HL-60/S4 (cell line): Measurements from ENCODE around the gene HSD17B8.
"Not testable (repeated sequence)": the region's sequence is repeated elsewhere in the genome, so short reads cannot be mapped to it uniquely, and the experiment has no call there.

Experiments used
- in situ Hi-C: fragments of 300-500 bp; cut with MboI; formaldehyde crosslinking; loops from 2 replicates; pipeline ENCODE4 v1.14.3; 2022; ENCODE audit warnings: low sequenced_read_pairs

Gene HSD17B8

DNA sequence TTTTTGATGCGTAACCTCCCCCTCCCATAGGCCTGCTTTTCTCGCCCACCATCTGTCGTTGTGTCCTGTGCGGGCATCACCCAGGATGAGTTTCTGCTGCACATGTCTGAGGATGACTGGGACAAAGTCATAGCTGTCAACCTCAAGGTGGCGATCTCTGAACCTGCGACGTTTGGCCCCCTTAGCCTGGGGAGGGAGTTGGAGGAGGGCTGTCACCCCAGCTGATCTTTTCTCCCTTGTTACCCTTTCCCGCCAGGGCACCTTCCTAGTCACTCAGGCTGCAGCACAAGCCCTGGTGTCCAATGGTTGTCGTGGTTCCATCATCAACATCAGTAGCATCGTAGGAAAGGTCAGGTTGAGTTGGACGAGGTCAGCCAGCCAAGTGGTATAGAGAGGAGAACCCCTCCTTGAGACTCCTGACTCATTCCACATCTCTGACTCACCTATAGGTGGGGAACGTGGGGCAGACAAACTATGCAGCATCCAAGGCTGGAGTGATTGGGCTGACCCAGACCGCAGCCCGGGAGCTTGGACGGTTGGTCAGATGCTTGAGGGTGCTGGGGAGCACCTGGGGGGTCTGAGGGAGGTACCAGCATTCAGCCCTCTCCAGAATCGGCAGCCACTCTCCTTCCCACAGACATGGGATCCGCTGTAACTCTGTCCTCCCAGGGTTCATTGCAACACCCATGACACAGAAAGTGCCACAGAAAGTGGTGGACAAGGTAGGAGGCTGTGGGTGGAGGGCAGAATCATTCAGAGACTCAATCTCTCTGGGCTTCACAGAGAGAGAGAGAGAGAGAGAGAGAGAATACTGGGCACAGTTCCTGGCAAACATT is 954 bp downstream of the HSD17B8 start:
- in situ Hi-C loops: no loop called here

DNA sequence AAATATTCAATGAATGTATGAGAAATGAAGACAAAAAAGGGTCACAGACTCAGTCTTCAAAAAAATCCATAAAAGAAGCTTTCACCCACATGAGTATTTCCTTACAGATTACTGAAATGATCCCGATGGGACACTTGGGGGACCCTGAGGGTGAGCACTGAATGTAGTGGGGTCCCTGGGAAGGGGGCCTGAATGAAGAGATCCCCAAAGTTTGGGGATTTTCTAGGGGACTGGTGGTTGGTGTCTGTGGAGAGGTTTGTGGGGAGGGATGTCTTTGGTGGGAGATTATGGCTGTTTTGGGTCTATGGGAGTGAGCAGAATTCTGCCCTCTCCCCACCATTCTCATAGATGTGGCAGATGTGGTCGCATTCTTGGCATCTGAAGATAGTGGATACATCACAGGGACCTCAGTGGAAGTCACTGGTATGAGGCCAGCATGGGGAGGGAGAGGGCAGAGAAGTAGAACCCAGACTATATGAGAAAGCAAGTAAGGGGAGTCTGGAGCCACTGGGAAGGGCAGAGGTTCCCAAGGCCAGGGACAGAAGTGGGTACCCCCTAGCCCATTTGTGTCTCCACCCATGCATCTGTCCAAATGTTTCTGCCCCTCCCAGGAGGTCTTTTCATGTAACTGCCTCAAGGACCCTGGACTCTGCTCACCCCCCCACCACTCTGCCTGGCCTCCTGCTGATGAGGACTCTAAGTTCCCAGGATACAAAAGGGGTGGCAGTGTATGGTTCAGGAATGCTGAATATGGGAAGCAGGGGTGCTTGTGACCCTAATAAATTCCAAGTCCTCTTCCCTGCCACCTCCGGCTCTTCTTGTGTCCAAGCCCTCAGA is 1.8 kb downstream of the HSD17B8 start:
- in situ Hi-C loops: no loop called here

DNA sequence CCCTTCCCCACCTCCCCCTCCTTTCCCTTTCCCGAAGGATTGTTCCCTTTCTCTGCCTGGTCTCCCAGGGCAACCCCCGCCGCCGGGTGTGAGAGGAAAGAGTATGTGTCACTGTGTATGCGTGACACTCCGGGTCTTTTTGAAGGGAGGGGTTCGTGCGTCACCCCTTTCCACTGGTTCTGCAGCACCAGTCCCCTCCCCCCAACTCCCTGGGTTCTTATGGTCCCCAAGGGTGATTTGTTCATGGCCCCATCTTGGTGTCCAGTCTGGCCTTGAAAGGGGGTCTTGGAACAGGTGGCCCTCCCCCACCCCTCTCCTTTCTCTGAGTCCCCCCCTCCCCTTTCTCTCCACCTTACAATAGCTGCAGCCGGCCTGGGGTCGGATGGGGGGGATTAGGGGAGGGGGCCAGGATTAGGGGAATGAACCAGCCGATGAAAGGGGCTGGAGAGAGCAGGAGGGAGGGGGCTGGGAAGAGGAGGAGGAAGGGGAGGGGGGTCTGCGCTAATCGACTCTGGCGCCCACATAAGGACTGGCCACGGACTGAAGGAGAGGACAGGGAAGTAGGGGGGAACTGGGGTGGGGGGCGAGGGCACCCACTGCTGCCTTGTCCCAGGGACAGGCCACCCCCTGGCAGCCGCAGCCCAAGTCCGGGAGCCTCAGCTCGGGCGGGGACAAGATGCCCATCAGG is 2.6 kb downstream of the HSD17B8 start:
- in situ Hi-C loops: no loop called here

DNA sequence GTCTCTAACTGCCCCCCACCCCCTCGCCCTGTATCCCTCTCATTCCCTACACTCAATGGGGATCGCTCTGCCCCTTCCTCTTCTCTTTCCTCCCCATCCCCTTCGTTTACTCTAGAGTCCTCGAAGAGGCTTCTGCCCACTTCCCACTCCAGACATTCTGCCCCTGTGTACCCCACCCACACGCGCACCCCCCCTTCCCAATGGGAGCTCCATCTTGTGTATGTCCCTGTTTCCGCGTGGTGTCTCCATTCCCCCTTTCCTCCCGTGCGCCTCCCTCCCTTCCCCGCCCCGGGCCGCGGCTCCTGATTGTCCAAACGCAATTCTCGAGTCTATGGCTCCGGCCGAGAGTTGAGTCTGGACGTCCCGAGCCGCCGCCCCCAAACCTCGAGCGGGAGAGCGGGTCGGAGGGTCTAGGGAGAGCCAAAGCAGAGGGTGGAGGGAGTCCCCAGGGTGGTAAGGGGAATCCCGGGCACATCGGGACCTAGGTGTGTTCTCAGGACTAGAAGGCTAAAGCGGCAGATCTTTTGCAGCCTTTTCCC is 3.2 kb downstream of the HSD17B8 start:
- in situ Hi-C loops: no loop called here

DNA sequence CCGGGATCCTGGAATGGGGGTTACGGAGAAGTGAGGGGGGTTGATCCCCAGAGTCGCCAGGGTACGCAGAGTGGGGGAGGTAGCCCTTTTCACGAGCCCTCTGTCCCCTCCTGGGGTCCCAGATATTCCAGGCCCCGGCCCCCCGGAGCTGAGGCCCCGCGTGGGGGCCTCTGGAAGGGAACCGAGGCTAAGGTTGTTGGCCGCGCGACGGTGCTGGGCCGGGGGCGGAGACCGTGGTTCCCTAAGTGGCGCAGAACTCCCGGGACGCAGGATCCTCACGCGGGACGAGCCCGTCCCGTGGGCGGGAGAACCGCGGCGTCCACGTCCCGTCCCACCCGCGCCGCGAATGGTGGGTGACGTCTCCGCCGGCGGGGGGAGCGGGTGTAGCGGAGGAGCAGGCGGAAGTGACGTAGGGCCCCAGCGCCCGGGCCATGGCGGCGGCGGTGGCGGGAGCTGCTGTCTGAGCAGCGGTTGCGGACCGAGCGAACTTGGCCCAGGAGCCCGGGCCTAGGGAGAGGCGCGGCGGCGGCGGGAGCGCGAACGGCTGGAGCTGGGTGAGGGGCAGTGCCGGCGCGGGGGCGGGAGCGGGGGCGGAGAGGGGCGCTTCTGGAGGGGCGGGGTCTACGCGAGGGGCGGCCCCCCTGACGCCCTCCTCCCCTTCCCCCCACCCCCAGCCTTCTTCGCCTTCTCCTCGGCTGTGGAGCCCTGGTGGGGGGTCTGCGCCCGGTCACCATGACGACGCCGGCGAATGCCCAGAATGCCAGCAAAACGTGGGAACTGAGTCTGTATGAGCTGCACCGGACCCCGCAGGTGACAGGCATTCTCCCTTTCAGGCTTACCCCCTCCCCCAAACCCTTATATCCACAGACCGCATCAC is 3.9 kb downstream of the HSD17B8 start, which contains the start of gene RING1:
TSS of gene RING1 (plus strand) at position 410 of the 877 bp plus-strand sequence. CDS start at position 733, 323 bp downstream.
- in situ Hi-C loops: no loop called here

DNA sequence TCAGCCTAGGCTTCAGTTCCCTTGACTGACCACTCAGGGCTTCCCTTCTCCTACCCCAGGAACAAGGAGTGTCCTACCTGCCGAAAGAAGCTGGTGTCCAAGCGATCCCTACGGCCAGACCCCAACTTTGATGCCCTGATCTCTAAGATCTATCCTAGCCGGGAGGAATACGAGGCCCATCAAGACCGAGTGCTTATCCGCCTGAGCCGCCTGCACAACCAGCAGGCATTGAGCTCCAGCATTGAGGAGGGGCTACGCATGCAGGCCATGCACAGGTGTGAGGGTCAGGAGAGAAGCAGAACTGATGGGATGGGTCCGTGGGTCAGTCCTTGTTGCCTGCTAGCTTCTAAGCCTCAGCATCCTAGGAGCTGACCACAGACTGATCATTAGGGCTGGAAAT is 5.4 kb downstream of the HSD17B8 start:
- in situ Hi-C loops: no loop called here

DNA sequence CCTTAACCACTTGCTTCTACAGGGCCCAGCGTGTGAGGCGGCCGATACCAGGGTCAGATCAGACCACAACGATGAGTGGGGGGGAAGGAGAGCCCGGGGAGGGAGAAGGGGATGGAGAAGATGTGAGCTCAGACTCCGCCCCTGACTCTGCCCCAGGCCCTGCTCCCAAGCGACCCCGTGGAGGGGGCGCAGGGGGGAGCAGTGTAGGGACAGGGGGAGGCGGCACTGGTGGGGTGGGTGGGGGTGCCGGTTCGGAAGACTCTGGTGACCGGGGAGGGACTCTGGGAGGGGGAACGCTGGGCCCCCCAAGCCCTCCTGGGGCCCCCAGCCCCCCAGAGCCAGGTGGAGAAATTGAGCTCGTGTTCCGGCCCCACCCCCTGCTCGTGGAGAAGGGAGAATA is 6.7 kb downstream of the HSD17B8 start:
- in situ Hi-C loops: no loop called here

DNA sequence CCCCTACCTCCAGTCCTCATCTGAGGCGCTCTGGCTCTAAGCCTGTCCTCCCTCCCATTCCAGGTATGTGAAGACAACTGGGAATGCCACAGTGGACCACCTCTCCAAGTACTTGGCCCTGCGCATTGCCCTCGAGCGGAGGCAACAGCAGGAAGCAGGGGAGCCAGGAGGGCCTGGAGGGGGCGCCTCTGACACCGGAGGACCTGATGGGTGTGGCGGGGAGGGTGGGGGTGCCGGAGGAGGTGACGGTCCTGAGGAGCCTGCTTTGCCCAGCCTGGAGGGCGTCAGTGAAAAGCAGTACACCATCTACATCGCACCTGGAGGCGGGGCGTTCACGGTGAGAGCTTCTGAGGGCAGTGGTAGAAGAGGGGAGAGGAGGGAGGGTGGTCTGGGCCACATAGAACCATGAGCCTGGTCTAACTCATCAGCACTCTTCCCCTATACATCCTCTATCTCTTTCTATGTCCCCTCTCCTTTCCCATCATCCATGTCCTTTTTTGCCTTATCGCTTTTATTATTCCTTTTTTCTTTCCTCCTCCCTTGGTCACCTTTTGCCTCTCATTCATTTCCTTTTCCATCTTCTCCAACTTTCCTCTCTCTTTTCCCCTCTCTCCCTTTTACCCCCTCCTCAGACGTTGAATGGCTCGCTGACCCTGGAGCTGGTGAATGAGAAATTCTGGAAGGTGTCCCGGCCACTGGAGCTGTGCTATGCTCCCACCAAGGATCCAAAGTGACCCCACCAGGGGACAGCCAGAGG is 7.4 kb downstream of the HSD17B8 start:
- in situ Hi-C loops: no loop called here

DNA sequence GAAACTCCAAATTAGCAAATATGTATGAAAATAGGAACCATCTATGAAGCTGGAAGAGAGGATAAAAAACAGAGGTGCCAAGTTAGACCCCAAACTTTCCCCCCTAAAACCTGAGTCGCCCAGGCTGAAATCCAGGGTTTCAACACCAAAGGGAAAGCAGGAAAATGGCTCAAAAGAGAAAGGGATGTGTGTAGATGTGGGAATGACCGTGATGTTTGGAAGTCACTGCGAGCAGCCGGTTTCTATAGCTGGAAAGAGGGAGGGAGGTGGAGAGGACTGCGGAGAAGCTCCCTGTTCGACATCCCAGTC is 8.4 kb downstream of the HSD17B8 start:
- in situ Hi-C loops: no loop called here

DNA sequence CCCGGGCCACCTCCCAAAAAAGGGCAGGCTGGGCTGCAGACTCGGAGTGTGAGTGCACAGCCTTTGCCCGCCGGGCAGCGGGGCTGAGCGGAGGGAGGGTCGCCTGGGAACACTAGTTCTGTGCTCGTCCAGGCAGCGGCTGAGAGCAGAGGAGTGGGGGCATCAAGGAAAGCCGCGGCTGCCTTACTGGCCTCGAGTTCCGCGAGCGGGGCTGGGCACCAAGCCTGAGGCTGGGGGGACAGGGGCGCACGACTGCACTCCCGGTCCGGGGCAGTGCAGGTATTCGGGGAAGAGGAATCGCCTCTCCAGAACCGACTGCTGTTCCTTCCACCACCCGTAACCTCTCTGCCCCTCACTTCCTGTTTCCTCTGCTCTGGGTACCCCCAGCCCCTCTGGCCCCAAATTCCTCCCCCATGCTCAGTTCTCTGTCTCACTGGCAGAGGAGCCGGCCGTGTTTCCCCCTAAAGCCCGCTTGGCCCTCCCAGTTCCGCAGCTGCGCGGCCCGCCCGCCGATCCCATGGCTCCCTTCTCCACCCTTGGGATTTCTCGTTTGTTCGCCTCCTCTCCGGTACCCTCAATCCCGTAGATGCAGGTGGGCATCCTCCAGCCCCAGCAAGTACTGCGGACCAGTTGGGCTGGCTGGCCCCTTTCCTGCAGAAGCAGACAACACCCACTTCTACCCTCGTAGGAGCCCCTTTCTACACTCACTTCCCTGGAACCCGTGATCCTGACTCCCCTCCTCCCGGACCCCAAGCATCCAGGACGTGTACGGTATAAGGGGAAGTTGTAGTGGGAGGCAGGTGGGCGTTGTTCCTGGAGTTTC is 8.9 kb downstream of the HSD17B8 start:
- in situ Hi-C loops: no loop called here

DNA sequence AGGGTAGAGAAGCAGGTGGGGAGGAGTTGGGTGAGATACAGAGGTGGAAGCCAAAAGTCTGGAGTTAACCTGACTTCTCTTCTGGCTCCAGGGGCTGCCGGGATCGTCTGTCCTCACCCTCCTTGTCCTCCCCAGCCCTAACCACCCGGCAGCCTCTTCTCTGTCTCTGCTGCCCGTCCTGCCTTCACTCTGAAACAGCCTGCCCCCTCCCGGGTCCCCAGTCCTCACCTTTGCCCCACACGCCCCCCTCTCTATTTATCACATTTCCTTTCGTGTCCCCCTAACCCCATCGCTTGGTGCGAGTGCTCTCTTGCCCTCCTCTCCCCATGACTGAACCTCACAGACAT is 9.5 kb downstream of the HSD17B8 start:
- in situ Hi-C loops: no loop called here

DNA sequence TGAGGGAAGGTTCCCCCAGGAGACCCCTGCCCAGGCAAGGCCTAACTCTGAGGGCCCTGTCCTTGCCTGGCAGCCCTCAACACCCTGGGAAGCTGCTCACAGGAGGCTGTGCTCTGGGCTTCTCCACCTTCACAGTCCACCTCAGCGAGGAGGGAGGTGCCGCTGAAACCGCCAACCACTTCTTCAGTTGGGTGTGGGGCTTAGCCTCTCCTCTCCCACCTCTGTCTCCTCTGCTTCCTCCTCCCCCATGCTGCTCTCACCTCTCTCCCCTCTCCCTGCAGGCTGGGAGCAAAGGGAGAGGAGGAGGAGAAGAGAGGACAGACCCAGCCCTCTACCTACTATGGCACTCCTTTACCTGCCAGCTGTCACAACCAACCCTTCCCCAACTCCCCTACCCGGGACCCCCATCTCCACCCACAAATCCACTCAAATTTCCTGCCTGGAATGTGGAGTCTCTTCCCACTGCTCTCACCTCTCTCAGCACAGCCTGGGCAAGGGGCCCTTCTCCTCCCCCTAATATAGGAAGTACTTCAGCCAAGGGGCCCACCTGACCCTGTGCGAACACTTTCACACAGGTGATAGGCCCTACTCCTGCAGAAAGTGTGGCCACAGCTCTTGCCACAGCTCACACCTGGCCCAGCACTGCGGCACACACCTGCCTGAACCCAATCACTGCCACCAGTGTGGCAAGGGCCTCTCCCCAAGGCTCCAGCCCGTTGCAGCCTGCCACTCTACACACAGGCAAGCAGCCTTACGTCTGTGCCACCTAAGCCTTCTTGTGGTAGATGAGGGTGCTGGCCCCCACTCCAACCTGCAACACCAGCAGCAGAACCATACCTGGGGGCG is 11.0 kb downstream of the HSD17B8 start:
- in situ Hi-C loops: no loop called here

DNA sequence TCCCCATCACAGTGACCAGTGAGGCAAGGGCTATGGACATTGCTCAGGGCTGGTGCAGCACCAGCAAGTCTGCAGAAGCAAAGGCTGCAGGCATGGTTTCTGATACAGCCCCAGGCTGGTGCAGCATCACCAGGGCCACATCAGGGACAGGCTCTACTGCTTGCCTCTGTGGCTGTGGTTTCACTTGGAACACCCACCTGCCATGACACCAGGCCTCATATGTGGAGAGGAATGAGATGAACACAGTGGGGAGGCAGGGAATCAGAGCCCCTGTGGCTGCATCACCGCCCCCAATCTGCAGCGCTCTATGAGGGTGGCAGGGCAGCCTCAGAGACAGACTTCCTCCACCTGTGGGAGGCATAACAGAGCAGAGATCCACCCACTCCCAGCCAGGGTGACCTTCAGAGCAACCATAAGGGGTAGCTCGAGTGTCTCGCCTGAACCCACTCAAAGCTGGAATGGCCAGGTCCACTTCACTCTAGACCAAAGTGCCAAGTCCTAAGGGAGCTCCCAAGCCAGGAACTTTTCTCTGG is 11.7 kb downstream of the HSD17B8 start:
- in situ Hi-C loops: no loop called here

DNA sequence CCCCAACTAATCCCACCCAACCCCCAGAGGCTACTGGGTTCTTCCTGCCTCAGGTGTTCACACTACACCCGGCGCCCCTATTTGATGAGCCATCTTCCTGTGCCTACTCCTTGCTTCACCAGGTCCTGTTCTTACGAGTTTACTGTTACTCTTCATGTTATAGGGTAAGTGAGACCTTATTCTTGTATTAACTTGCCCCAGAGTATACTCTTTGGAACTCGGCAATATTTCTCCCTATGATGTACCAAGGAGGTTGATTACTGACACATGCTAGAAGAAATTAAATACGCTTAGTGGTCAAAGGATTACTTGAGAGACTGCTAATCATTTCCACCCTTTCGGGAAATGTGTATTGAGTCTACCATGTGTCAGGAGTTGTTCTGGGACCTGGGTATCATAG is 12.8 kb downstream of the HSD17B8 start:
- in situ Hi-C loops: no loop called here

DNA sequence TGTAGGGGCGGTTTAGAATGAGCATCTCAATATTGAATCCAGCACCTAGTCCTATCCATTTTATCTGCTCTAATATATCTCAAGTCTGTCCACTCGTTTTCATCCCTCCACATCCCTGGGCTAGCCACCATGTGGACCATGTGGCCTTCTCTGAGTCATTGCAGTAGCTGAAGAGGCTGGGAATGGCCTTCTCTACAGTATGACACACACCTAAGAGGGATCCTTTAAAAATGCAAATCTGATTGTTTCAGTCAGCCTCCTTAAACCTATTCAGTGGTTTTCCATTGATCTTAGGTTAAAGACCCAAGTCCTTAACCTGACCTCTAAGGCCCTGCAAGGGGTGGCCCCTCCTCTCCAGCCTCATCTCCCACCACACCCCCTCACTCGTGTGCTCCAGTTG is 13.2 kb downstream of the HSD17B8 start:
- in situ Hi-C loops: no loop called here

DNA sequence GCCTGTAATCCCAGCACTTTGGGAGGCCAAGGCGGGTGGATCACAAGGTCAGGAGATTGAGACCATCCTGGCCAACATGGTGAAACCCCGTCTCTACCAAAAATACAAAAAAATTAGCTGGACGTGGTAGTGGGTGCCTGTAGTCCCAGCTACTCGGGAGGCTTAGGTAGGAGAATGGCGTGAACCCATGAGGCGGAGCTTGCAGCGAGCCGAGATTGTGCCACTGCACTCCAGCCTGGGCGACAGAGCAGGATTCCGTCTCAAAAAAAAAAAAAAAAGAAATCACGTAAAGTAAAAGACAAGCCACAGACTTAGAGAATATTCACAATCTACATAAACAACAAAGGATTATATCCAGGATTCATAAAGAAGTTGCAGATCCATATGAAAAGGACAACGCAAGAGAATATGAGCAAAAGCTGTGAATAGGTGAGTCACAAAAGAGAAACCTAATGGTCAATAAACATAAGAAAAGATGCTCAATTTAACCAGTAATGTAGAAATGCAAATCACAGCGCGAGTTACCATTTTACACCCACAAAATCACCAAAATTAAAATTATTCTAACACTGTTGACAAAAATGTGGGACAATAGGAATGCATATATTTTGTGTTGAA is 22.2 kb downstream of the HSD17B8 start:
- in situ Hi-C loops: not testable (repeated sequence)

DNA sequence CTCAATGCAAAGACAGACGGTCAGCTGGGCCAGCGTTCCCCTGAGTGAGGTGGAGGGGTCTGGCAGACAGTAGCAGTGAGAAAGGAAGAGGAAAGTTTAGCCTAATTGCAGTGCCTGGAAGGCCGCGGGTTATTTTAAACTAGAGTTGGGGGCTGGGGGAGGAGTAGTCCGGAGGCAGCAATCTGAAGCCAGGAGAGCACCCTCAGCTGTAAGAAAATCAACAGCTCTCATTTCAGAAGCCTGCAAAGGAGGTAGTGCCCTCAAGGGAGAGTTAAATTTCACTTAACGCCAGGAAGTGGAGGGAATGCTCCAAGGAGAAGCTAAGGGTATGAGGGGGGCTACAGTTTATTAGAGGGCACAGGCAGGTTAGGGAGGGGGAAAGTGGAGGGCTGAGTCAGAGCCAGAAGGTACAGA is 30.8 kb downstream of the HSD17B8 start:
- in situ Hi-C loops: no loop called here
